Bronchial epithelial cell (primary cell): Measurements from ENCODE around the gene PHLDA2. TPM values are rescaled to one million over a fixed set of nuclear protein-coding genes. Genes with fewer than 3 reads are reported as not detected.

Experiments used
- DNase-seq: peaks from one replicate; pipeline ENCODE4 v3.0.0-alpha.2; 2010; ENCODE audit warnings: low read depth
- FAIRE-seq: peaks from 2 replicates; lab custom pipeline; 2011; peaks lifted over from hg19 to GRCh38; lab: Jason Lieb, UNC
- H3K27me3 ChIP-seq: 2 replicates; pipeline ENCODE4 v1.5.1; 2011; ENCODE audit warnings: low read length; ENCODE audit not compliant: control insufficient read depth, insufficient read depth
- H3K36me3 ChIP-seq: 2 replicates; pipeline ENCODE4 v1.5.1; 2011; ENCODE audit warnings: low read length; ENCODE audit not compliant: control insufficient read depth, insufficient read depth
- H3K4me3 ChIP-seq: 2 replicates; pipeline ENCODE4 v1.5.1; 2011; ENCODE audit warnings: mild to moderate bottlenecking, low read depth, low read length, control low read depth
- total RNA-seq: library from RNA; depleted of rRNA; stranded (reverse); fragments of >200 nt; gene quantifications from 2 replicates; pipeline ENCODE4 v1.2.1, GENCODE V29; 2014
- TF ChIP-seq, protein P1 (sequence below): IDR thresholded peaks from 2 replicates; pipeline ENCODE4 v1.5.1; 2011; ENCODE audit warnings: mild to moderate bottlenecking, moderate library complexity, low read length, control low read depth, inconsistent platforms; ENCODE audit not compliant: insufficient read depth, severe bottlenecking

Gene PHLDA2
- total RNA-seq, 1 donor from 2014 or later = 5.0 TPM

DNA sequence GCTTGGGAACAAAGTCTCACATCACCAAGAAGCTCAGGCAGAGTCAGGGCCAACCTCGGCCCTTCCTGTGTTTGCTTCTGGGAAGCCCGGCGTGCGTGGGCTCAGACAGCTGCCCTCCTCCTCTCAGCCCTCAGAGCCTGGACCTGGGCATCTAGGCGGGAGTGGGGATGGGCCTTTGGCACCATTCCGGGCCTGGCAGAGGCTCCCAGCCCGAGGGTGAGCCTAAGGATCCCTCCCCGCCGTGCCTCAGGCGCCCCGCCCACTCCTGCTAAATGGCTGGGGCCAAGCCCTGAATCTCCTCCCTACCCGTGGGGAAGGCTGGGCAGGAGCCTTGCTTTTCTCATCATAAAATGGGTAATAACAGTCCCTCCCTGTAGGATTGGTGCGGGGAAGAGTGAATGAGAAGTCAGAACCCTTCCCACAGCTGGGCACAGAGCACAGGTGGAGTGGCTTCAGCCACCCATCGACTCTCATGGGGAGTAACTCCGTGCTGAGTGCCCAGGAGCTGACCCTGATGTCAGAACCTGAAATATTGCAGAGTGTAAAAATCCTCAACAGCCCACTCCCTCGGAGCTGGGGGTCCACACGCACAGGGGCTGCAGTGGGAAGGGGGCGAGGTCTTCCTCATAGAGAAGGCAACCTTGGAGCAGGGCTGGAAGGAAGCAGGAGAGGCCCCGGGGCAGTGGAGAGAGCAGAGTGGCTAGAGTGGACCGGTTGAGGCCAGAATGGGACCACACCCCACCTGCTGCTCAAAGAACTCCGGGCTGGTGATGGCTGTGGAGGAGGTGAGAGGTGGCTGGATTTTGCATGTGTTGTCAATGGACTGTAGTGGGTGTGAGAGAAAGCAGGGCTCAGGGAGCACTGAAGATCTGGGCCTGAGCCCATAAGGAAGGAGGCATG lies 24.8 kb downstream of the PHLDA2 start:
- TF ChIP-seq, protein P1, sequence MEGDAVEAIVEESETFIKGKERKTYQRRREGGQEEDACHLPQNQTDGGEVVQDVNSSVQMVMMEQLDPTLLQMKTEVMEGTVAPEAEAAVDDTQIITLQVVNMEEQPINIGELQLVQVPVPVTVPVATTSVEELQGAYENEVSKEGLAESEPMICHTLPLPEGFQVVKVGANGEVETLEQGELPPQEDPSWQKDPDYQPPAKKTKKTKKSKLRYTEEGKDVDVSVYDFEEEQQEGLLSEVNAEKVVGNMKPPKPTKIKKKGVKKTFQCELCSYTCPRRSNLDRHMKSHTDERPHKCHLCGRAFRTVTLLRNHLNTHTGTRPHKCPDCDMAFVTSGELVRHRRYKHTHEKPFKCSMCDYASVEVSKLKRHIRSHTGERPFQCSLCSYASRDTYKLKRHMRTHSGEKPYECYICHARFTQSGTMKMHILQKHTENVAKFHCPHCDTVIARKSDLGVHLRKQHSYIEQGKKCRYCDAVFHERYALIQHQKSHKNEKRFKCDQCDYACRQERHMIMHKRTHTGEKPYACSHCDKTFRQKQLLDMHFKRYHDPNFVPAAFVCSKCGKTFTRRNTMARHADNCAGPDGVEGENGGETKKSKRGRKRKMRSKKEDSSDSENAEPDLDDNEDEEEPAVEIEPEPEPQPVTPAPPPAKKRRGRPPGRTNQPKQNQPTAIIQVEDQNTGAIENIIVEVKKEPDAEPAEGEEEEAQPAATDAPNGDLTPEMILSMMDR = no peak
- no peak for FAIRE-seq

DNA sequence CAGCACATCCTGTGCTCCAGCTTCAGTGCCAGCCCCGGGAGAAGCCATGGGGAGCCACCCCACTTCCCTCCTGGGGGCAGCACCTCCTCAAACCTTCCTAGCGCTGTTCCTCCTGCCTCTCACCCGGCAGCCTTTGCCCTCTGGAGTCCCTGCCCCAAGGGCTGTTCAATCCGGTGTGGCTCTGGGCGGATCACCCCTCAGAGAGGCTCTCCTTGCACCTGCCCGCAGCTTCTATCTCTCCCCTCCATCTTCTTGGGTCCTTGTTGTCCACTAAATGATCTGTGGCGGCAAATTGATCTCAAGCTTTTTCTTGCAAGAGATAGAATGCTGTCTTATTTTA lies 25.6 kb downstream of the PHLDA2 start:
- Histone ChIP-seq H3K27me3 (no peaks in the 10 kb centered on the region), H3K36me3 (peaks cover 2% of the 10 kb centered on the region), H3K4me3 (no peak overlapping the region)
- TF ChIP-seq, protein P1 = no peak
- DNase-seq (no peak), FAIRE-seq (no peak)

More for the DNA sequence above, 24.8 kb downstream of the PHLDA2 start:
- no peaks in the 10 kb centered on the region for H3K27me3 ChIP-seq
- DNase-seq = no peak
- no peak overlapping the region for H3K4me3 ChIP-seq
- H3K36me3 ChIP-seq = peaks cover 2% of the 10 kb centered on the region

DNA sequence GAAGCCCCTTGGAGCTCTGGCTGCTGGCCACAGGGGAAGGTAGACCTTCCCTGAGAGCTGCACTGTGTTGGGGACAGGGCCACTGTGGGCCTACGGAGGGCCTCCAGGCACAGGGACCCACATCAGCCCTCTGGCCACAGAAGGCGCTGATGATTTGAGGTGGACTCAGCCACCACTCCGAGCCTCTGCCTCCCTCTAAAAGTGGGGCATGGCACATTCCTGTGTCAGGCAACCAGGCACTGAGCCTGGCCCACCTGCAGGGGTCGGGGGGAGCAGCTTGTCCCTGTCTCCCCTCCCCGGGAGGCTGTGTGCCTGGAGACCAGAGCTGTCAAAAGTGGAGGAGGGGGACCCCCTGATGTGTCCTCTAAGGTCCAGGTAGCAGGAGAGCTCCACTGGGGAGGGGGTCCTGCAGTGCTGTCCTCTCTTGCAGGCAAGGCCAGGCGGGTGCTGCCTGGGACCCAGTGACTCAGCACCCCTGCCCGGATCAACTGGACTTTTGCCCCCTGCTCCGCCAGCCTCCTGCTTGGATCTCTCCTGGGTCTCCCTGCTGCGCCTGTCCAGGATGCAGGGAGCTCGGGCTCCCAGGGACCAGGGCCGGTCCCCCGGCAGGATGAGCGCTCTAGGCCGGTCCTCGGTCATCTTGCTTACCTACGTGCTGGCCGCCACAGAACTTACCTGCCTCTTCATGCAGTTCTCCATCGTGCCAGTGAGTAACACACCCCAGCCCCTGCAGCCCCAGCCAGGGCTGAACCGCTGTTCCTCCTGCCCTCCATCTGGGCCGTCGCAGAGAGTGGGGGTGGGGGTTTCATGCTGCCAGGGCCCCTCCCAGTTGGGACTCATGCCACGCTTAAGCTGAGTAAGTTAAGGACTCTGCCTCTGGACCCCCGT lies 26.2 kb downstream of the PHLDA2 start:
- Histone ChIP-seq H3K36me3 (peaks cover 2% of the 10 kb centered on the region), H3K4me3 (peak overlapping the region; percentile 64), H3K27me3 (no peaks in the 10 kb centered on the region)
- no peak for DNase-seq
- TF ChIP-seq, protein P1 = no peak
- no peak for FAIRE-seq

DNA sequence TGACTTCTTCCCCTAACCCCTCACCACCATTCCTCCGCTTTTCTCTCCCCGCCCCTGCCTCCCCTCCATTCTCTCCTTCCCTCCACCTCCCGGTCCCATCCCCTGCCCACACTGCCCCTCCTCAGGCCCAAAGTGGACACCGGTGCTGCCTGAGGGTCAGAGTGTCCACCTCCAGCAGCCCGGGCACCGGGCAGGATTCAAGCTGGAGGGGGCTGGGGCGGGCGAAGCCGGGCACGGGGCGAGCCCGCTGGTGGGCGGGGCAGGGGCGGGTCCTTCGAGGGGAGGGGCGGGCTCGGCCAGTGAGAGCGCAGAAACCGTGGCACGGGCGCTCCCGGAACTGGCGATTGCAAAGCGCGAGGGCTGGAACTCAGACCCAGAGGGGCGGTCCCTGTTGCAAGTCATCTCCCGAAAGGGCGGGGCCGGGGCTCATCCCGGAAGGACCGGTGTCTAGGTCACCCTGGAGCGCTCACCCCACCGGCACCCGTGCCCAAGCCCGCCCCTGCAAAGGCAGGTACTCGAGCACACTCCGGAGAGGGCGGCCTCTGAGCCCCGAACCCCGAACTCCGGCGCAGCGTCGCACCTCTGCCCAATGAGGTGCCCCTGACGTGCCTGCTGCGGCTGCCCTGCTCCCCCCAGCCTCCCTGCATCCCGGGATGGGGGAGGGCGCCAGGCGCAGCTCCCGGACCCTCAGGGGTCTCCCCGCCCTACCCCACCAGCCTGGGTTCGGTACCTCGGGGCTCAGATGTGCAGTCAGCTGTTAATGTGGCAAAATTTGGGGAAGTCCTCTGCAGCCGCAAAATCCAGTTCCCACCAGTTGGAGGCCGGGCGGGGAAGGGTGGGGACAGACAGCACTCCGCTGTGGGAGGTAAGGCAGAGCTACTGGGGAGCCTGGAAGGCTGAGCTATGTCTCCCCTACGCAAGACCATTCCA lies 27.1 kb downstream of the PHLDA2 start:
- peak; percentile 79 for DNase-seq
- no peak for FAIRE-seq
- H3K27me3 ChIP-seq = no peaks in the 10 kb centered on the region
- H3K4me3 ChIP-seq = peak overlapping the region; percentile 64
- H3K36me3 ChIP-seq = peaks cover 2% of the 10 kb centered on the region
- TF ChIP-seq, protein P1 = no peak

DNA sequence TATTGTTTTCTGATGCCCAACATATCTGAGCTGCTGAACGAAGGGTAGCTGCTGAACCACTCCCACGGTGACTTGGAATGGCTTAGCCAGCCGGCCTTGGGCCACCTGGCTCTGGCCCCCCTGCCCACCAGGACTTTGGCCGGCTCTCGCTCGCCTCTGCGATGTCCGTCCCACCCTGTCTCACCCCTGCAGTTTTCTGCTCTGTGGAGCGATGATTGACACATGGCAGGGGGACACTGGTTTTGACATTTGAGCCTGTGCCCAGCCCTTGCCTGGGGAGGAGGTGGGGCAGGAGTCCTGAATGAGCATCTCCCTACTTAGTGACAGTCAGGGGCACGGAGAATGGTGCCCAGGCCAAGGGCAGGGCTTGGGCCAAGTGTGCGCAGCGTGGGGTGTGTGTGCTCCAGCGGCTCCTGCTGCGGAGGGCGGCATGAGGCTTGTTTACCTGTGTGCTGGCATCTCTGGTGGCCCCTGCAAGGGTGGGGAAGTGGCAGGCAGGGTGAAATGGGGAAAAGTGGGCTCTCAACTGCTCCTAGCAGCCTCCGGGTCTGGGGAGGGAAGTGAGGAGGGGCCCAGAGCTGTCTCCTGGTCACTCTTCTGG lies 27.9 kb downstream of the PHLDA2 start:
- FAIRE-seq = no peak
- H3K27me3 ChIP-seq = no peaks in the 10 kb centered on the region
- TF ChIP-seq, protein P1 = no peak

More for the DNA sequence above, 27.9 kb downstream of the PHLDA2 start:
- peaks cover 2% of the 10 kb centered on the region for H3K36me3 ChIP-seq
- peak overlapping the region; percentile 64 for H3K4me3 ChIP-seq
- no peak for DNase-seq
